ENCODE results near the gene HAP1.

HAP1 gene

DNA sequence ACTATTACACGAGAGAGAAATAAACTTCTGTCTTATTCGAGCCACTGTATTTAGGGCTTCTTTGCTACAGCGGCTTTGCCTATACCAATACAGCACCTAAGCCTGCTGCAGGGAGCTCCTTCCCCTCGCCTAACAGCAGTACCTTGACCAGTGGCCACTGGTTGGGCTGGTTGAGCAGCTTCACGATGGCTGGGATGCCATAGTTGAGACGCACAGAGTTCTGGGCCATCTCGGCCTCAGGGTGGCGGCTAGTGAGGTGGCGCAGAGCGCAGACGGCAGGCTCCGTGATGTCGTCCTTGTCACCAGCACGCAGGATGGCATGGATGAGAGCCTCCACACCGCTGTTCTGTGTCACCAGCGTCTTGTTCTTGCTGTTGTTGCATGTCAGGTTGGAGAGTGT, 28.4 kb upstream of the HAP1 start:
- no peak for DNase-seq

DNA sequence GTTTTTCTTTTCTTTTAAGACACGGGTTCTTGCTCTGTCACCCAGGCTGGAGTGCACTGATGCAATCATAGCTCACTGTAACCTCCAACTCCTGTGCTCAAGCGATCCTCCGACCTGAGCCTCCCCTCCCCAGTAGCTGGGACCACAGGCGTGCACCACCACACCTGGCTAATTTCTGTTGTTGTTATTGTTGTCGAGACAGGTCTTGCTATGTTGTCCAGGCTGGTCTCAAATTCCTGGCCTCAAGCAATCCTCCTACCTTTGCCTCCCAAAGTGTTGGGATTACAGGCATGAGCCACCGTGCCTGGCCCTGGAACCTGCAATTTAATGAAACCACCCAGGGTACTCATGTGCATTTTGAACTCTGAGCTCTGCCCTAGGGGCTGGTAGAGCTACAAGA, 27.9 kb upstream of the HAP1 start:
- no peak for DNase-seq

DNA sequence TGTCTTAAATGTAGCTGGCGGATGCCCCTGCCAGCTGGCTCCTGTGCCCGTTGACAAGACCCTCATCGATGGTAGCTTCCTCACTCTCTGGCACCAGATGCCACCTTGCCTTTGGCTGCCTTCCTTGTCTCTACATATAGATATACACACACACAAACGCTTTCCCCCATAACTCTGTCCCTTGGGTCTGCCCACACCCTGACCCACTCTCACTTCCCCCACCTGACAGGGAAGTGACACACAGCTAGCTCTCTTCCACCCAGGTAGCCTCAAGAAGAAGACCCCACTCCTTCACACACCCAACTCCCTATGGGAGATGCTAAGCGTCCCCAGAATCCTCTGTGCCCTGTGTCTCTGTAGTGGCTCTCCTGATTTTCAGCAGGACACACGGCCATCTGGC, 26.4 kb upstream of the HAP1 start:
- DNase-seq, result no peak

DNA sequence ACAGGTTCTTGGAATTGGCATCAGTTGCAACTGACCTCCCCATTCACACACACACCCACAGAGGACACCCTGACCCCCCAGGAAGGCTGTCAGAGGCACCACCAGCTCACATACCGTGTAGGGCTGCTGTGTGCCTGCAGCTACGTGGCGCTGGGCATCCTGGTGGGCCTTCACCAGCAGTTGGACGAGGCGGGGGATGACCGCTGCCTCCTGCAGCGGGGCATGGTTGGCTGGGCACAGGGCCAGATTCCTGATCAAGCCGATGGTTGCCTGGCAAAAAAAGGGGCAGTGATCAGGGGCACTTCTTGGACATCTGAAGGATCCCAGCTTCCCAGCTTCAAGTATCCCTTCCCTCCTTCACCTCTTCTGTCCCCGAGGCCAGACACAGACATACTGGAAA, 24.2 kb upstream of the HAP1 start:
- DNase-seq, result no peak

DNA sequence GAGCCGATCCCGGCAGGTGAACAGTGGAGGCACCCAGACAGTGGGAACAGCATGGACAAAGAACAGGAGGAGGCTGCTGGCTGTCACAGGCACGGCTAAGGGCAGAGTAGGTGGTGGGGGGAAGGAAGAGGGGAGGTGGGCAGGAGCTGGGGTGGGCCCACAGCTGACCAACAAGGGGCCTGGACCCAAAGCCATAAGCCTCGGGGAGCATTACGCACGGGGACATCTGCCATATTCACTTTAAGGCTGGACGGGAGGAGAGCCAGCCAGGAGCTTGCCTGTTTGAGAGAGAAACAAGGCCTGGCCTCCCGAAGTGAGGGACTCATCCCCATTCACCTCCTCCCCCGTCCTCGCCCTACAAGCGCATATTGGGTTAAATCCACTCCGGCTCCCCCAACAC, 19.6 kb upstream of the HAP1 start:
- DNase-seq, result no peak

DNA sequence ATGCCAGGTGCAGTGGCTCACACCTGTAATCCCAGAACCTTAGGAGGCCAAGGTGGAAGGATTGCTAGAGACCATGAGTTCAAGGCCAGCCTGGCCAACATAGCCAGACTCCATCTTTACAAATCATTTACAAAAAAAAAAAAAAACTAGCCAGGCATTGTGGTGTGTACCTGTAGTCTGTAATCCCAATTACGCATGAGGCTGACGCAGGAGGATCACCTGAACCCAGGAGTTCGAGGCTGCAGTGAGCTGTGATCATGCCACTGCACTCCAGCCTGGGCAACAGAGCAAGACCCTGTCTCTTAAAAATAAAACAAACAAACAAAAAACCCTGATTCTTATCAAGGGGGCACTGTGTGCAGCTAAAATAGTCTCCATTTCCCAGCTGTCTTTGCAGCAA, 16.8 kb upstream of the HAP1 start:
- no peak for DNase-seq

DNA sequence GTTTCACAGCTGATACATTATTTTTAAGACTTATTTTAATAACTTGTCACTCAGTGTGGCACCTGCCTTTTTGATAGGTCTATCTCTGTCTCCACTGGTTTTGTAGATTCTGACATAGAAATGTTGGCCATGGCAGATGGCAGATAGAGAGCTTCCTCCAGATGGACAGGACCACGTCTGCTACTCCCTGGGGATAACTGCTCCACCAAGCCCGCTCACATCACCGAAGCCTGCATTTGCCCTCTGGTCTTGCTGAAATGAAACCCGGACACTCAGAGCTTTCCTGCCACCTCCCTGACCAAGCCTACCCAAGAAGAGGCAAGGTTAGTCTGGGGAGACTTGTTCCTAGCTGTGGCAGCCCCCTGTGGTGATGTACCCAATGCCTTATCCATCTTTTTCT, 16.4 kb upstream of the HAP1 start:
- DNase-seq, result peak in 1 of 2 experiments; percentile 4

DNA sequence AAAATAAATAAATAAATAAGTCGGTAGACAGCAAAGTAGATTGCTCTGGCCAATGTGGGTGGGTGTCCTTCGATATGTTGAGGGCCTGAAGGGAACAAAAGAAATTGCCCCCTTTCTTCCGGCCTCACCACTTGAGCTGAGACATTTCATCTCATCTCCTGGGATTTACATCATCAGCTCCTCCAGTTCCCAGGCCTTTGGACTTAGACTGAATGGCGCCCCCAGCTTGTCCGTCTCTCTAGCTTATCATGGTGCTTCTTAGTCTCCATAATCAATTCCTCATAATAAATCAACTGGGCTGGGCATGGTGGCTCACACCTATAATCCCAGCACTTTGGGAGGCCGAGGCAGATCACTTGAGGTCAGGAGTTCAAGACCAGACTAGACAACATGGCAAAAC, 13.8 kb upstream of the HAP1 start:
- no peak for DNase-seq

DNA sequence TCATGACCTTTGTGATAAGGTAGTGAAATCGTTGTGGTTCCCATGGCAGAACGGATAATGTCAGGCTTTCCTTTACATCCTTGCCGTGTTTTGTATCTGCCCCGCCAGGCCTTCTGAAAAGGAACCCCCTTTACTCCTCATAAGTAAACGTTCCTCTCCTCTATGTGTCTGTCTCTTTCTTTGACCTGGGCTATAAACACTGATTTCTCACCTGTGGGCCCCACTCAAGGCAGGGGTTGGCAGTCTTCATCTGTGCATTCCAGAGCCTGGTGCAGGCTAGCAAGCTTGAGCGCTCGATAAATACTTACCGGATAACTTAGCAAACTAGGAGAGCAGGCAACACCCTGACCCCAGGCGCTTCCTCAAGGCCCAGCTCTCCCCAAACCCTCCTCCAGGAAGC, 7.3 kb upstream of the HAP1 start:
- no peak for DNase-seq

DNA sequence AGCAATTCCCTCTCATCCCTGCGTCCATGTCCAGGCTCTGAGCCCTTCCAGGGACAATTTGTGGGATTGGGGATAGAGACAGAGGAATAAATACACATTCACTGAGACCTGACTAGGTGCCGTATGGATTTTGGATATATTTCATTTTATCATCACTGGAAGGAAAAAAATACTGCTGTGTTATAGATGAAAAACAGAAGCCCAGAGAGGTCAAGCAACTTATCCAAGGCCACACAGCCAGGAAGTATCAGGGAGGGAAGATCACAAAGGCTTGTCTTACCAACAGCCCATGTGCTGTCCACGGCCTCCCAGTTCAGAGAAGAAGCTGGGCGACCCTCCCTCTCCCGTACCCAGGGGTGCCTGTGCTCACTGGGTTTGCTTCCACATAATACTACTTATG, 6.1 kb upstream of the HAP1 start:
- no peak for DNase-seq

DNA sequence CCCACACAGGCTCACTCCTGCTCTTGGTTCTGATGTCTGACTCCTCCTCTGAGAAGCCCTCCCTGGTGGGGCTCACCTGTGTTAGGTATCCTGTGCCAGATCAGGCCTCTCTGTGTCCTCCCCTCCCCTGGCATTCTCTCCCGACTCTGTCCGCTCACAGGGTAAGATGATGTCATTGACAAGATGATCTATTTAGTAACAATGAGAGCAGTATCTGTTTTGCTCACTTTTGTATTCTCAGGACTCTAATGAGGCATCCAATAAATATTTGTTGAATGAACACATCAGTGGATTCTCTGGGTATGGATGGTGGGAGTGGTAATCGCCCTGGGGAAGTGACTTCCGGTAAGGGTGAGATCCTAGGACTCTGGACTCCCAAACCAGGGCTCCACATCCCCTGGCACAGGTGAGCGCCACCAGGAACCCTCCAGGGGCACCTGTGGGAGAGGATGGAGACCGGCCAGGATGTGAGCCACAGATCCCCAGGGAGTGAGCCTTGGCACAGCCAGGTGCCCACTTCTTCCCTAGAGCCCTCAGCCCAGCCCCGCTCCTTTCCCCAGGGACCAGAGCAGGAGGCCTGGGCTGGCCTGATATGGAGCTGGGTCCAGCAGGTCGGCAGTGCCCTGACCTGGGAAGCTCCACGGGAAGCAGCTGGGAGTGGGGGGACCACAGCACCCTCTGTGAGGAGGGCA, 5.4 kb upstream of the HAP1 start:
- DNase-seq, result no peak

DNA sequence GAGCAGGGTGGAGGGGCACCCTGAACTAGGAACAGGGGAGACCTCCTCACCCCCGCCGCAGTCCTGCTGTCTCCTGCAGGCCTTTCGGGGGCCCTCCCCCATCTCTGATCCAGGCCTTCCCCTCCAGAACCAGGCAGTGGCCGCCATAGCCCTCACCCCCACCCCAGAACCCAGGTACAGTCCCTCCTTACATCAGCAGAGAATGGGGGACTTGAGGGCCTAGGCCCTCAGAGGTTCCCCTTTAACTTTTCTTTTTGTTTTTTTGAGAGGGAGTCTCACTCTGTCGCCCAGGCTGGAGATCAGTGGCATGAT, 4.3 kb upstream of the HAP1 start:
- no peak for DNase-seq

DNA sequence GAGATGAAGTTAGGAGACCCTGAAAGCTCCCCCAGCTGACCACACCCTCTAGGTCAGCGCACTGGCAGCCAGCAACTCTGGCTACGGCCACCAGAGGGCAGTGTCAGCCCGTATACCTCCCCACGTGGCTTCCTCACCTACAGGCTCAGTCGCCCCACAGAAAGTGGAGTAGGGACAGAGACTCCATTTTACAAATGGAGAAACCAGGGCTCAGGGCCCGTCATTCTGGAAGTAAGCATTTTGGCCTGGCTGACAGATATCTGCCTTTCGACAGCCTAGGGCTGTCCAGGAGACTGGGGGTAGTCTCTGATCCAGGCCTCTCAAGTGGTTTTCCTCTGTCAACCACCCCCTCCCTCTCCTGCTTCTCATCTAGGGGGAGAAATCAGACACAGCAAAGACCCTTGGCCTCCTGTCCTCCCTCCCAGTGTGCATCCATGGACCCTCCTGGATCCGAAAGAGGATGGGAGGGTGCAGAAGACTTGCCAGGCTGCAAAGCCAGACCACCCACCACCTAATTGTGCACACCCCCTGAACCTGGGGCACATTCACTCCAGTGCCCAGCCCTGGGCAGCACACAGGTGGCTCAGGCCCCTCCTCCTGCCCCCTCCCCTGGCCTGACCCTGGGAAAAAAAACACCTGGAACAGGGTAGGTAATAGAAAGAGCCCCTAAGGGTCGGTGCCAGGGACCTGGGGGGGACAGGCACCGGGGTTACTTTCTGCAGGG, 3.8 kb upstream of the HAP1 start:
- DNase-seq, result peak; percentile 72 to 85

DNA sequence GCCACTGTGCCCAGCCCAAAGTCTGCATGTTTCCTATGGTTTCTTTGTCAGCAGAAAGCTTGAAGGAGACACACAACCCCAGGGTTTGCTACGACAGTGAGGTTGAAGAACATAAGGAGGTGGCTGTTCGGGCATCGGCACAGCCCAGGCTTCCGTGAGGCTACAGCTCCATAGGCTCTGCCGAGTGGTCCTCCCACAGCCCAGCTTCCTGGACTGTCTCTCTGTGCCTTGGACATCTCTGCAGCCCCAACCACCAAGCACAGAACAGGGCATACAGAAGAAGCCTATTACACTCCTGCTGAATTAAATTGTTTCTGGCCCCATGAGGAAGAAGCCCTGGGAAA, 3.2 kb upstream of the HAP1 start:
- no peak for DNase-seq

DNA sequence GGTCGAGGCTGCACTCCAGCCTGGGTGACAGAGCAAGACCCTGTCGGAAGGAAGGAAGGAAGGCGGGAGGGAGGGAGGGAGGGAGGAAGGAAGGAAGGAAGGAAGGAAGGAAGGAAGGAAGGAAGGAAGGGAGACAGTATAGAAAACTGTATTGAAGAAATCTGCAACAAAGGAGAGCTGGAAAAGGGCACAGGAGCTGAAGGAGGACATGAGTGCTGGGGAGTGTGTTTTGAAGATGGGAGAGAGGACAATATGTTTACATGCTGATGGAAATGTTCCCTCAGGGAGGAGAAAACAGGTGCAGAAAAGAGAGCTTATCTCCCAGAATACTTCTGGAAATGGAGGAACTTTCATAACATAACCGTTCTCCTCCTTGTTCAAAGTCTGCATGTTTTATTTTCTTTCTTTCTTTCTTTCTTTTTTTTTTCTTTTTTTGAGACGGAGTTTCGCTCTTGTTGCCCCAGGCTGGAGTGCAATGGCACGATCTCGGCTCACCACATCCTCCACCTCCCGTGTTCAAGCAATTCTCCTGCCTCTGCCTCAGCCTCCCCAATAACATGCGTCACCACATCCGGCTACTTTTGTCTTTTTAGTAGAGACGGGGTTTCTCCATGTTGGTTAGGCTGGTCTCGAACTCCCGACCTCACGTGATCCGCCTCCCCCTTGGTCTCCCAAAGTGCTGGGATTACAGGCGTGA, 2.7 kb upstream of the HAP1 start:
- DNase-seq, result no peak

DNA sequence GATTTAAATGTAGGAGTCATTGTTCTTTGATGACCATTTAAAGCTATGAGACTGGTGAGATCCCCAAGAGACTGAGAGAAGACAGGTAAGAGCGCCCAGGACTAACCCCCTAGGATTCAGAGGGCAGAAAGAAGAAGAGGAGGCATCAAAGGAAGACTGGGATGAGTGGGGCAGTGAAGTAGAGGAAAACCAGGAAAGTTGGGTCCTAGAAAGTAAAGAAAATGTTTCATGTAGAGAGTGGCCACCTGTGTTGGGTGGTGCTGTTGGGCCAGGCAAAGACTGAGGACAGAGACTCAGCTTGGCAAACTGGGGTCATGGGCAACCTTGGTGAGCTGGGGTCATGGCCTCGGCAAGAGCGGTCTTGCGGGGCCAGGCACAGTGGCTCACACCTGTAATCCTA, 1.3 kb upstream of the HAP1 start:
- no peak for DNase-seq

DNA sequence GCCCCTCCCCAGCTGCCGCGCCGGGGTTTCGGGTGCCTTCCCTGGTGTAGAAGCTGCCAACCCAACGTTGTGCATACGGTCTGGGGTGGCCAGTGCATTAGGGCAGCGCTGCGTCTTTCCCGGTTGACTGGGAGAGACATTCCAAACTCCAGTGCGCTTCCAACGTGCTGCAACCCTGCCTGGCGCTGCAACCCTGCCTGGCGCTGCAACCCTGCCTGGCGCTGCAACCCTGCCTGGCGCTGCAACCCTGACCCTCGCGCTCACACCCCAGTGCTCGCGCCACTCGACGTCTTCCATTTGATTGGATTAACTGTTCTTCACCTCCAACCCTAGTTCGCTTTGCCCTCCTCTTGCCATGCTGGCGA, 488 bp upstream of the HAP1 start:
- no peak for DNase-seq

DNA sequence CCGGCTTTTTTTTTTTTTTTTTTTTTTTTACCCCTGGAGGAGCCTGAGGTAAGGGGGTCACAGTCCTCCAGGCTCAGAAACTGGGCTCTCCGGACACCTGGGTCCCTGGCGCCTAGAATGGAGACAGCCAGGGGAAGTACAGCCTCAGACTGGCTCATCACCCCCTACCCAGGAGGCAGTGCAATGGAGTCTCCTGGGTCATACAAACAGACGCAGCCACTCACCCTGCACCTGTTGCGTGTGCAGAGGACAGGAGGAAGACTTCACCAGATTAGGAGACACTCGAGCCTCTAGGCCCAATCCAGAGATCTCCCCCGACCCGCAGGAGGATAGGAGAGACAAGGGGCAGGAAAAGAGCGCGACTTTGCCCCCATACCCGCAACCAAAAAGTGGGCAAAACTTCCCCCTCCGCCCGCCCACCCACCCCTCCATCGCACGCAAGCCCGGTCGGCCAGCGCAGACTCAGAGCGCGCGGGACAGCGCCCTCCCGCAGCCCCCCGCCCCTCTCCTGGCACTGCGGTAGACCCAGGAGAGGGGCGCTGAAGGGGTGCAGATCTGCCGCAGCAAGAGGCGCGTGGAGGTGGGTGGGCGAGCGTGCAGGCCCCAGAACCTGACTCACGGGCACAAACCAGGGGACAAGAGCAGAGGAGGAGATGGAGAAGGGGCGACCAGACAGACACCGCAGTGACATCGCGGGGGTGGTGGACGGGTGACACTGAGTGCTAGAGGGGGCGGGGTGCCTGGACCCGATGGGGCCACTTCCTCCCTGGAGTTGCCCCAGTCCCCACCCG, 900 bp downstream of the HAP1 start:
- DNase-seq, result no peak

DNA sequence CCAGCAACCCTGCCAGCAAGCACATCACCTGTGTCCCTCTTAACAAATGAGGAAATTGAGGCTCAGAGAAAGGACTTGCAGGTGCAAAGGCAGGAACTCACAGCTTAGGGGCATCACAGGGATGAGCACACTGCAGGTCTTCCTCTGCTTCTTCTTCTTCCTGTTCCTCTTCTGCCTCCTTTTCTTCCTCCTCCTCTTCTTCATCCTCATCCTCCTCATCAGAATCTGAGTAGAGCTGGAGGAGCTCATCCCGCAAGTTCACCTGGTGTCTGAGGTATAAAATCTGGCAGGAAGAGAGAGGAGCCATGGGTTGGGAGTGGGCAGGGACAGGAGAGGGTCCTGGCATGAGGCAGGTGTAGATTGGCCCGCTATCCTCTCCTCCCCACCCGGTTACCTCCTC, 2.6 kb downstream of the HAP1 start:
- no peak for DNase-seq

DNA sequence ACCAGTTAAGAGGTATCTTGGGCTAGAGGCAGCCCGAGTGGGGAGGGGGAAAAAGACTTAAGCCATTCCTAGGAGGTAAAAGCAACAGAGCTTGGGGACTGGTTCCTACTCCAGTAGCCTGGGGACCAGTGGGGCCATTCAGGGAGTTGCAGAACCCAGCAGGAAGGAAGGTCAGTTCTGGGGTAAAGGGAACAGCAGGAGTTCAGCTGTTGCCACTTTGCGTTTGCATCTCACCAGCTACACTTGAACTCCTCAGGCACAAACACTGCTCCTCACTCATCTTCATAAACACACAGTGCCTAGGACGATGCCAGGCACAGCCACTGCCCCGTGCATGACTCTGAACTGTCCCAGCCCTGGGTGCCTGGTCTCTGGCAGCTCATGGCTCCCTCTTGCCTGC, 4.0 kb downstream of the HAP1 start:
- DNase-seq, result no peak

DNA sequence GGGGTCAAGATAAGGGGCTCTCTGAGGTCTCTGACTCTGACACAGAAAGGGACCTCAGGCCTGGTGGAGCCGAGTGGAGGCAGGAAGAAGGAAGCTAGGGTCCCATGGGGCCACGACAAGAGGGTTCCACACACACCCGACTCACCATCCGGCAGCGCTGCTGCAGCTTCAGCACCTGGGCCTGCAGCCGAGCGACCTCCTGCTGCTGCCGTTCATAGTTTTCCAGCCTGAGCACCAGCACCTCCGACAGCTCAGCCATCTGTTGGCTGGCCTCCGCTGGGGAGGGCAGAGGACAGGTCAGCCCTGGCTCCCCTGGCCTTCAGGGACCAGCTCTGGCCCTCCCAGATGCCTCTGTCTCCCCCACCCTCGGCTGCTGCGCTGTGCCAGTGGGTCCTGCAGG, 6.4 kb downstream of the HAP1 start:
- DNase-seq, result no peak

DNA sequence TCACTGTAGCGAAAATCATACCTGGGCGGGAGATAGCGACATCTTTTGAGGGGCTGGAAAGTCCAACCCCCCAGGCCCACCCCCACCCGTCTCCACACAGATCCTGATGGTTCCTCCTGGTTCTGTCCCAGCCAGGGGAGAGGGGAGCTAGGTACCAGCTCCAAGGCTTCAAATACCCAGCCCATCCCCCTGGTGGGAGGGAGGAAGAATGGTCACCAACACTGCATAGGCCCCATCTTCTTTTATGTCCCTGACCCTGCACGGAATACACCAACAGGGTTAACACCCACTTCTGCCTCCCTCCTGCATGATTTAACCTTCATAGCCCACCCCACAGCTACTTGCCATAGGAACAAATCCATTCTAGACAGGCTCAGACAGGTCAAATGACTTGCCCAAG, 9.3 kb downstream of the HAP1 start:
- DNase-seq, result no peak

DNA sequence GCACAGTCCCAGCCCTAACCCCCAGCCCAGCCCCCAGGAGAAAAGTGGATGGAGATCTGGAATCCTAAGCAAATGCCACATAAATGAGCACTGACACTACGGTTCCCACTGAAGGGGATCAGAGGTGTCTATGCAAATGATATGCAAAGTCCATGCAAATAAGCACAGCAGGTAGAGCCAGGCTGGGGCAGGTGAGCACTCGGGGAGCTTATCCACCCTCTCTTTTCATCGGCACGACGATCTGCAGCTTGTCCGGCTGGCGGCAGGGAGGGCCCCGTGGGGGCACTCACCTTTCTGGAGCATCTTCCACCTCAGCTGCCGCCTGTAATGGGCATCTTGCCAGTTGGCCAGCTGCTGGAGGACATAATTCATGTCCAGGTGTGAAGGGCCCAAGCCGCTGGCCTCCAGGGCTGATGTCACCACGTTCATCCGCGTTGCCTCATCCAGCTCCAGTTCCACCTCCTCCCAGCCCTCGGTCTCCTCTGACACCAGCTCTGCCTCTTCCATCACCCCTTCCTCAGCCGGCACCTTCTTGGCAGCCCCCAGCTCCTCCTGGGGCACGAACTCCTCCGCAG, 9.9 kb downstream of the HAP1 start:
- DNase-seq, result no peak

Data from Kasumi-1 (cell line).